SK-N-SH (cell line): Measurements from ENCODE around the gene VPS26B.

Experiments
- EP300 ChIP-seq, 2 experiments: IDR thresholded peaks; 2 replicates each; pipeline versions ENCODE4 v1.4.0 to v1.6.1; 2012; ENCODE audit warnings: borderline replicate concordance in 1 of 2, low read depth in 1 of 2, low read length in 1 of 2
- EZH2phosphoT487 ChIP-seq: fragments of 200-600 bp; sonication (generic); IDR thresholded peaks from 2 replicates; pipeline ENCODE4 v1.6.1; 2017; ENCODE audit warnings: low read depth, mixed run types, mild to moderate bottlenecking, antibody characterized with exemption, moderate library complexity, borderline replicate concordance
- GABPA ChIP-seq: IDR thresholded peaks from 2 replicates; pipeline ENCODE4 v1.4.0; 2012; ENCODE audit warnings: low read depth, mild to moderate bottlenecking
- JUND ChIP-seq: IDR thresholded peaks from 2 replicates; pipeline ENCODE4 v1.4.0; 2012
- POLR2AphosphoS5 ChIP-seq: IDR thresholded peaks from 2 replicates; pipeline ENCODE4 v1.6.1; 2012; ENCODE audit warnings: low read depth, low read length
- RAD21 ChIP-seq: IDR thresholded peaks from 2 replicates; pipeline ENCODE4 v1.6.1; 2012; ENCODE audit warnings: mild to moderate bottlenecking, low read length
- RFX5 ChIP-seq: IDR thresholded peaks from 2 replicates; pipeline ENCODE4 v1.6.1; 2012; ENCODE audit warnings: mild to moderate bottlenecking, improper control_type of control experiment, low read length
- SMC3 ChIP-seq: IDR thresholded peaks from 2 replicates; pipeline ENCODE4 v1.6.1; 2012; ENCODE audit warnings: low read depth, low read length, improper control_type of control experiment
- TAF1 ChIP-seq: IDR thresholded peaks from 2 replicates; pipeline ENCODE4 v1.6.1; 2012; ENCODE audit warnings: low read depth, mild to moderate bottlenecking, low read length, moderate library complexity, borderline replicate concordance
- TCF12 ChIP-seq: IDR thresholded peaks from 2 replicates; pipeline ENCODE4 v1.4.0; 2012
- TF ChIP-seq, protein P1 (sequence below): fragments of 200-600 bp; sonication (generic); IDR thresholded peaks from 2 replicates; pipeline ENCODE4 v1.6.1; 2017; ENCODE audit warnings: antibody characterized with exemption, mild to moderate bottlenecking, moderate library complexity
- TF ChIP-seq, protein P2 (sequence below): fragments of 150-350 bp; IDR thresholded peaks from 2 replicates; pipeline ENCODE4 v1.6.1; 2017; ENCODE audit warnings: antibody characterized with exemption, low read length, low read depth, borderline replicate concordance
- TF ChIP-seq, protein P3 (sequence below): IDR thresholded peaks from 2 replicates; pipeline ENCODE4 v1.4.0; 2012; ENCODE audit warnings: low read depth

DNA sequence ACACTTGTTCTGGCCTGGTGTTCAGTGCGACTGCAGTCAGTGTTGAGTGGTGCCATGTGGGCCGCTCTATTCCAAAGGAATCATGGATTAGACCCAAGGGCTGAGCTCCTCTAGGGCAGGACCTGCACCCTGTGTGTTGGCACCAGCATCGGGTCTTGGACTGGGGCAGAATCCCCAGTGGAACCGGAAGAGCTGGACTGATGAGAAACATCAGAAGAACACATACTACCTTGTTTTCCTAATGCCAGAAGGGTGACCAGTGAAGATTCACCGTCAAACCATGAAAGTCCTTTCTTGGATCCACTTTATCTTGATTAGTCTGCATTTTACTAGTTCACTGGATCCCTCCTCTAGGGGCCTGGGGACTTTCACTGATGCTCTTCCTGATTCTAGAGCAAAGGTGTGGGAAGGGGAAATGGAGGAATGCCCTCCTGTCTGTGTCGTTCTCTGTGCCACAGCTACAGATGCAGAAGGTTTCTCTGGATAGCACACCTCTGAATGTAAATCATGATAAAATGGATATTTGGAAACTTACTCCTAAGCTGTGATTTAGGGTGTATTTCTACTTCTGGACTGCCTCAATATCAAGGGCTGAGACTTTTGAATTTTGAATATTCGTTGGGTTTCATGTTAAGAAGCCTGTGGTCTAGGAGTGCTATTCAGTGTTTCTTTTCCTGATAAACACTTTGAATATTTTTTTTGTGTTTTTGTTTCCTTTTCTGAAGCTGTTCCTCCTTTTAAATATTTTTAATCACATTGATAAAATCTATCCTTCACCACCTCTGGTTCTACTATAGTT lies 40.7 kb downstream of the VPS26B start:
- TF ChIP-seq, protein P1, sequence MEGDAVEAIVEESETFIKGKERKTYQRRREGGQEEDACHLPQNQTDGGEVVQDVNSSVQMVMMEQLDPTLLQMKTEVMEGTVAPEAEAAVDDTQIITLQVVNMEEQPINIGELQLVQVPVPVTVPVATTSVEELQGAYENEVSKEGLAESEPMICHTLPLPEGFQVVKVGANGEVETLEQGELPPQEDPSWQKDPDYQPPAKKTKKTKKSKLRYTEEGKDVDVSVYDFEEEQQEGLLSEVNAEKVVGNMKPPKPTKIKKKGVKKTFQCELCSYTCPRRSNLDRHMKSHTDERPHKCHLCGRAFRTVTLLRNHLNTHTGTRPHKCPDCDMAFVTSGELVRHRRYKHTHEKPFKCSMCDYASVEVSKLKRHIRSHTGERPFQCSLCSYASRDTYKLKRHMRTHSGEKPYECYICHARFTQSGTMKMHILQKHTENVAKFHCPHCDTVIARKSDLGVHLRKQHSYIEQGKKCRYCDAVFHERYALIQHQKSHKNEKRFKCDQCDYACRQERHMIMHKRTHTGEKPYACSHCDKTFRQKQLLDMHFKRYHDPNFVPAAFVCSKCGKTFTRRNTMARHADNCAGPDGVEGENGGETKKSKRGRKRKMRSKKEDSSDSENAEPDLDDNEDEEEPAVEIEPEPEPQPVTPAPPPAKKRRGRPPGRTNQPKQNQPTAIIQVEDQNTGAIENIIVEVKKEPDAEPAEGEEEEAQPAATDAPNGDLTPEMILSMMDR: no peak
- TF ChIP-seq GABPA (no peak), EP300 (IDR thresholded peaks at IDR 0.05; ENCODE audit: borderline replicate concordance in 1 of 2, low read depth in 1 of 2, low read length in 1 of 2) (no peak), TAF1 (no peak), SMC3 (no peak), POLR2AphosphoS5 (no peak), TCF12 (no peak), JUND (no peak), EZH2phosphoT487 (no peak), RAD21 (no peak), RFX5 (no peak)
- TF ChIP-seq, protein P2, sequence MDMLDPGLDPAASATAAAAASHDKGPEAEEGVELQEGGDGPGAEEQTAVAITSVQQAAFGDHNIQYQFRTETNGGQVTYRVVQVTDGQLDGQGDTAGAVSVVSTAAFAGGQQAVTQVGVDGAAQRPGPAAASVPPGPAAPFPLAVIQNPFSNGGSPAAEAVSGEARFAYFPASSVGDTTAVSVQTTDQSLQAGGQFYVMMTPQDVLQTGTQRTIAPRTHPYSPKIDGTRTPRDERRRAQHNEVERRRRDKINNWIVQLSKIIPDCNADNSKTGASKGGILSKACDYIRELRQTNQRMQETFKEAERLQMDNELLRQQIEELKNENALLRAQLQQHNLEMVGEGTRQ: no peak
- TF ChIP-seq, protein P3, sequence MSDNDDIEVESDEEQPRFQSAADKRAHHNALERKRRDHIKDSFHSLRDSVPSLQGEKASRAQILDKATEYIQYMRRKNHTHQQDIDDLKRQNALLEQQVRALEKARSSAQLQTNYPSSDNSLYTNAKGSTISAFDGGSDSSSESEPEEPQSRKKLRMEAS: no peak
